ENCODE results near the gene TREX2. TPM values are rescaled to one million over a fixed set of nuclear protein-coding genes. Genes with fewer than 3 reads are reported as not detected.
A peak's percentile ranks its signal among the peaks of the same experiment; 100 is the strongest.

TREX2 gene
- total and polyA plus RNA-seq, 7 donors: 0.16 to 3.6 (median 1.7) TPM; not detected in 3

DNA sequence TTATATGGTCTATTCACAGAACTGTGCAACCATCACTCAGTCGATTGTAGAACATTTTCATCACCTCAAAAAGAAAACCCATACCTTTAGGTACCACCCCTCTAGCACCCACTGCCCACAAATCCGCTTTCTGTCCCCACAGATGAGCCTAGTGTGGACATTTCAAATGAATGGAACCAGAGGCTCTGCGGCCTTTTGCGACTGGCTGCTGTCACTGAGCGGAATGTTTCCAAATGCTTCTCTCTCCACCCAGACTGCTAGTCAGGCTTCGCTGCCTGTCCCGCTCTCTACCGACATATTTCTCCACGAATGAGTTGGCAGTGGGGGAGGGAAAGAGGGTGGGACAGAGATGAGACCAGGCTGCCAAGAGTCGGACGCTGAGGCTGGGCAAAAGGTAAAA is 47.2 kb upstream of the TREX2 start:
- Histone ChIP-seq H3K4me3 (no peak overlapping the region), H3K4me1 (no peaks in the 10 kb centered on the region), H3K27me3 (peaks cover 0 to 7% (median 0%) of the 10 kb centered on the region in 3 donors), H3K36me3 (no peaks in the 10 kb centered on the region), H3K27ac (no peak overlapping the region), H3K9me3 (no peaks in the 10 kb centered on the region)
- TF ChIP-seq POLR2AphosphoS5 (IDR thresholded peaks at IDR 0.05) (no peak), POLR2A (IDR thresholded peaks at IDR 0.05) (no peak), EP300 (IDR thresholded peaks at IDR 0.05) (no peak)
- TF ChIP-seq, protein P1, sequence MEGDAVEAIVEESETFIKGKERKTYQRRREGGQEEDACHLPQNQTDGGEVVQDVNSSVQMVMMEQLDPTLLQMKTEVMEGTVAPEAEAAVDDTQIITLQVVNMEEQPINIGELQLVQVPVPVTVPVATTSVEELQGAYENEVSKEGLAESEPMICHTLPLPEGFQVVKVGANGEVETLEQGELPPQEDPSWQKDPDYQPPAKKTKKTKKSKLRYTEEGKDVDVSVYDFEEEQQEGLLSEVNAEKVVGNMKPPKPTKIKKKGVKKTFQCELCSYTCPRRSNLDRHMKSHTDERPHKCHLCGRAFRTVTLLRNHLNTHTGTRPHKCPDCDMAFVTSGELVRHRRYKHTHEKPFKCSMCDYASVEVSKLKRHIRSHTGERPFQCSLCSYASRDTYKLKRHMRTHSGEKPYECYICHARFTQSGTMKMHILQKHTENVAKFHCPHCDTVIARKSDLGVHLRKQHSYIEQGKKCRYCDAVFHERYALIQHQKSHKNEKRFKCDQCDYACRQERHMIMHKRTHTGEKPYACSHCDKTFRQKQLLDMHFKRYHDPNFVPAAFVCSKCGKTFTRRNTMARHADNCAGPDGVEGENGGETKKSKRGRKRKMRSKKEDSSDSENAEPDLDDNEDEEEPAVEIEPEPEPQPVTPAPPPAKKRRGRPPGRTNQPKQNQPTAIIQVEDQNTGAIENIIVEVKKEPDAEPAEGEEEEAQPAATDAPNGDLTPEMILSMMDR (IDR thresholded peaks at IDR 0.05): no peak
- intact Hi-C loops (cut with DNase I): no loop called here
- 92% methylated on average over 11 of the region's 11 CpGs for WGBS, 2 donors
- no peak for DNase-seq

DNA sequence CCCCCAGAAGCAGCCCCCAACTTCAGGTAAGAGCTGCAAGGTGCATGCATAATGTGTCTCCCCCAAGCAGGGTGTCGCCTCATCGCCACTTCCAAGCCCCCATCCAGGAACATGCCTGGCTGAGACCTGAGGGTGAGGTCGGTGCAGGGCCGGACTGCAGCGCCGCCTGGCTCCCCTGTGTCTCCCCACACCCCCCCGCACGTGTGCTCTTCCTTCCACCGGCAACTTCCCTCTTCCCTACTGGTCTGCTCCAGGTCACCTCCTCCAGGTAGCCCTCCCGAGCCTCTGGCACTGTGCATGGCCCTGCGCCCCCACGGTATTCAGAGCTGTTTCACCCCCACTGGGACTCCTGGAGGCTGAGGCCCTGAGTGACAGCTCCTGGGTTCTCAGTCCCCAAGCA is 46.7 kb upstream of the TREX2 start:
- Histone ChIP-seq H3K27ac (no peak overlapping the region), H3K4me1 (no peaks in the 10 kb centered on the region)
- intact Hi-C loops (cut with DNase I): no loop called here

DNA sequence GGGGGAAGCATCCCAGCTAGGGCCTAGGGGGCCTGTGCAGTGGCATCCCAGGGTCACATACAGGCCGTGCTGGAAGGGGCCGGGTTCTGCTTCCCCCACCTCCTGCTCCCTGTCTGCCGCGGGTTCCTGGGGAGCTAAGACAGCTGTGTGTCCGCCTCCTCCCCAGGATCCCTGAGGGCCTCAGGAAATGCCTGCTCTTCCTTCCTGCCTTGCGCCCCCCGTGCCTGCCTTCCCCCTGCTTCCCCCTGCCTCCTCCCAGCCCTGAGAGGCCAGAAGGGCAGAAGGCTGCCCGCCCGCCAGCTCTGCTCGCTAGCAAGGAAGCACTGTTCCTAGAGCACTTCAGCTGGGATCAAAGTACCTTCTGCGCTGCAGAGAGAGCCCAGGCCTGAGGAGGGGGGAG is 46.1 kb upstream of the TREX2 start:
- Histone ChIP-seq H3K36me3 (no peaks in the 10 kb centered on the region), H3K4me3 (no peak overlapping the region), H3K9me3 (no peaks in the 10 kb centered on the region), H3K27me3 (peaks cover 0 to 7% (median 0%) of the 10 kb centered on the region in 3 donors), H3K4me1 (no peaks in the 10 kb centered on the region), H3K27ac (peak overlapping the region in 1 of 4 donors; percentile 7)
- TF ChIP-seq EP300 (IDR thresholded peaks at IDR 0.05) (no peak), POLR2AphosphoS5 (IDR thresholded peaks at IDR 0.05) (no peak), POLR2A (IDR thresholded peaks at IDR 0.05) (no peak)
- TF ChIP-seq, protein P1 (IDR thresholded peaks at IDR 0.05): no peak
- WGBS, 2 donors: 27 to 30% methylated on average over 11 of the region's 11 CpGs
- no peak for DNase-seq
- intact Hi-C loops (cut with DNase I): no loop called here

More for the DNA sequence above, 46.7 kb upstream of the TREX2 start:
- 72 to 83% methylated on average over 12 of the region's 12 CpGs for WGBS, 2 donors
- Histone ChIP-seq H3K36me3 (no peaks in the 10 kb centered on the region), H3K4me3 (no peak overlapping the region), H3K9me3 (no peaks in the 10 kb centered on the region), H3K27me3 (peaks cover 0 to 7% (median 0%) of the 10 kb centered on the region in 3 donors)
- DNase-seq: no peak
- no peak for TF ChIP-seq POLR2A (IDR thresholded peaks at IDR 0.05)
- TF ChIP-seq, protein P1 (IDR thresholded peaks at IDR 0.05): no peak
- no peak for TF ChIP-seq POLR2AphosphoS5 (IDR thresholded peaks at IDR 0.05)
- no peak for TF ChIP-seq EP300 (IDR thresholded peaks at IDR 0.05)

DNA sequence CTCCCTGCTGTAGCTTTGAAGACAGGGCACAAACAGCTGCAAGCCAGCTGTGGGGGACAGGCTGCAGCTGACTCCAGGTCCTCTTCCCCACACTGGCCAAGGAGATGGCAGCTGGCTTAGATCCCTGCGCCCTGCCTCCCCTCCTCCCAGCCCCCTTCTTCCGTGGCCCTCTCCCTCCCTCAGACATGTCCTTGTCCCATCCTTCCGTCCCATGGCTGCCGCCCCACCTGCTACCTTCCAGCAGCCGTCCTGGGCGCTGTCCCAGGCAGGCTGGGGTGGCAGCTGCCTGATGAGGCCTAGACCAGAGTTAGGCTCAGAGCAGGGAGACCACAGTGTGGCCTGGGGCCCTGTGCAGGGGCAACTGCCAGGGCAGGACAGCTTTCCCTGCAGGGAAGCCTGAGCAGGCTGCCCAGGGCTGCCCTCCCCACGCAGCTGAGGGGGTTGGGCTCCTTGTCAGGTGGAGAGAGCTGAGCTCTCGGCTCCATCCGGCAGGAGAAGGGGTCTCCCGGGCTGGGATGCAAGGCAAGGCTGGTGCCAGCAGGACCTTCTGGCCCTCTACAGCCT is 45.6 kb upstream of the TREX2 start:
- Histone ChIP-seq H3K27me3 (peaks cover 0 to 7% (median 0%) of the 10 kb centered on the region in 3 donors), H3K9me3 (no peaks in the 10 kb centered on the region), H3K36me3 (no peaks in the 10 kb centered on the region), H3K27ac (peak overlapping the region in 1 of 4 donors; percentile 7), H3K4me1 (no peaks in the 10 kb centered on the region), H3K4me3 (no peak overlapping the region)
- TF ChIP-seq POLR2A (IDR thresholded peaks at IDR 0.05) (no peak), EP300 (IDR thresholded peaks at IDR 0.05) (no peak), POLR2AphosphoS5 (IDR thresholded peaks at IDR 0.05) (no peak)
- TF ChIP-seq, protein P1 (IDR thresholded peaks at IDR 0.05): no peak
- DNase-seq: no peak
- intact Hi-C loops (cut with DNase I): no loop called here
- 52 to 73% methylated on average over 10 of the region's 10 CpGs for WGBS, 2 donors
